Measurements from ENCODE around the gene KIAA1217. TPM values are rescaled to one million over a fixed set of nuclear protein-coding genes. Genes with fewer than 3 reads are reported as not detected.

Gene KIAA1217
- total and polyA plus RNA-seq, 3 donors from 2014 or later, result 40.0 to 197 (median 134) TPM

- TF ChIP-seq, protein P1, sequence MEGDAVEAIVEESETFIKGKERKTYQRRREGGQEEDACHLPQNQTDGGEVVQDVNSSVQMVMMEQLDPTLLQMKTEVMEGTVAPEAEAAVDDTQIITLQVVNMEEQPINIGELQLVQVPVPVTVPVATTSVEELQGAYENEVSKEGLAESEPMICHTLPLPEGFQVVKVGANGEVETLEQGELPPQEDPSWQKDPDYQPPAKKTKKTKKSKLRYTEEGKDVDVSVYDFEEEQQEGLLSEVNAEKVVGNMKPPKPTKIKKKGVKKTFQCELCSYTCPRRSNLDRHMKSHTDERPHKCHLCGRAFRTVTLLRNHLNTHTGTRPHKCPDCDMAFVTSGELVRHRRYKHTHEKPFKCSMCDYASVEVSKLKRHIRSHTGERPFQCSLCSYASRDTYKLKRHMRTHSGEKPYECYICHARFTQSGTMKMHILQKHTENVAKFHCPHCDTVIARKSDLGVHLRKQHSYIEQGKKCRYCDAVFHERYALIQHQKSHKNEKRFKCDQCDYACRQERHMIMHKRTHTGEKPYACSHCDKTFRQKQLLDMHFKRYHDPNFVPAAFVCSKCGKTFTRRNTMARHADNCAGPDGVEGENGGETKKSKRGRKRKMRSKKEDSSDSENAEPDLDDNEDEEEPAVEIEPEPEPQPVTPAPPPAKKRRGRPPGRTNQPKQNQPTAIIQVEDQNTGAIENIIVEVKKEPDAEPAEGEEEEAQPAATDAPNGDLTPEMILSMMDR (IDR thresholded peaks at IDR 0.05), result no peak
- no peak for TF ChIP-seq POLR2A (IDR thresholded peaks at IDR 0.05)
- intact Hi-C loops (cut with DNase I; ENCODE audit: low total_unique reads), result no loop called here
Observed at GRCh38 chr10:24430591-24430990, 221.7 kb downstream of the KIAA1217 start.

DNA sequence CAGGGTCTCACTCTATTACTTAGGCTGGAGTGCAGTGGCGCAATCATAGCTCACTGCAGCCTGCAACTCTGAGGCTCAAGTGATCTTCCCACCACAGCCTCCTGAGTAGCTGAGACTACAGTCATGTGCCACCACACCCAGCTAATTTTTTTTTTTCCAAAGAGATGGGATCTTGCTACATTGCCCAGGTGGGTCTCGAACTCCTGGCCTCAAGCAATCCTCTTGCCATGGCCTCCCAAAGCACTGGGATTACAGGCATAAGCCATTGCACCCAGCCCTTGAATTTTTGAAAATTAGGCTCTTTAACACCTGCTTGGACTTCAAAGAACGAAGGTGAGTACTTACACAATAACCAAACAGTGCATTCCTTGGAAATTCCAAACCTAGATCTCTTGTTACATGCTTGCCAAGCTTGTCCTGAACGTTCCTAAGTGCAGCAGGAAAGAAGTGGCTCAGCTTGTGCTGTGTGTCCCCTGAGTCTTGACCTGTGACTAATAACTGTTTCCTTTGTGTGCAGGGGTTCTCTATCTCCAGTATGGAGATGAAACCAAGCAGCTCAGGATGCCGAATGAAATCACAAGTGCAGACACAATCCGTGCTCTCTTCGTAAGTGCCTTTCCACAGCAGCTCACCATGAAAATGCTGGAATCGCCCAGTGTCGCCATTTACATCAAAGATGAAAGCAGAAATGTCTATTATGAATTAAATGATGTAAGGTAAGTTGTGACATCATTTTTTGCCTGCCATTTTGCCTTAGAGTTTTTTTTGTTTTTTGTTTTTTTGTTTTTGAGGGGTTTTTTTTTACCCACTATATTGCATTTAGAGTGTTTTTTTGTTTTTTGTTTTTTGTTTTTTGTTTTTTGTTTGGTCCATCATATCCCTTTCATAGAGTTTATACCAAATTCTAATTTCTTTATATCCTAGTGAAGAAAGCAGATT lies 223.8 kb downstream of the KIAA1217 start:
- no peak for TF ChIP-seq POLR2A (IDR thresholded peaks at IDR 0.05)
- TF ChIP-seq, protein P1 (IDR thresholded peaks at IDR 0.05), result no peak
- H3K27me3 ChIP-seq, result no peaks in the 10 kb centered on the region
- H3K36me3 ChIP-seq (ENCODE audit: low read depth, missing control alignments), result no peaks in the 10 kb centered on the region
- intact Hi-C loops (cut with DNase I; ENCODE audit: low total_unique reads), result no loop called here
- no peak for DNase-seq
- WGBS, 2 donors, result 68 to 73% methylated on average over 9 of the region's 9 CpGs
- H3K27ac ChIP-seq, result no peak overlapping the region
- H3K4me1 ChIP-seq, result no peaks in the 10 kb centered on the region
- no peaks in the 10 kb centered on the region for H3K9me3 ChIP-seq
- no peak overlapping the region for H3K4me3 ChIP-seq

More at GRCh38 chr10:24430591-24430990, 221.7 kb downstream of the KIAA1217 start:
- no peak overlapping the region for H3K4me3 ChIP-seq
- DNase-seq, result no peak
- no peaks in the 10 kb centered on the region for H3K27me3 ChIP-seq
- no peaks in the 10 kb centered on the region for H3K9me3 ChIP-seq
- 95 to 100% methylated on average over 5 of the region's 5 CpGs for WGBS, 2 donors
- no peak overlapping the region for H3K27ac ChIP-seq
- H3K4me1 ChIP-seq, result no peaks in the 10 kb centered on the region
- H3K36me3 ChIP-seq (ENCODE audit: low read depth, missing control alignments), result no peaks in the 10 kb centered on the region

DNA sequence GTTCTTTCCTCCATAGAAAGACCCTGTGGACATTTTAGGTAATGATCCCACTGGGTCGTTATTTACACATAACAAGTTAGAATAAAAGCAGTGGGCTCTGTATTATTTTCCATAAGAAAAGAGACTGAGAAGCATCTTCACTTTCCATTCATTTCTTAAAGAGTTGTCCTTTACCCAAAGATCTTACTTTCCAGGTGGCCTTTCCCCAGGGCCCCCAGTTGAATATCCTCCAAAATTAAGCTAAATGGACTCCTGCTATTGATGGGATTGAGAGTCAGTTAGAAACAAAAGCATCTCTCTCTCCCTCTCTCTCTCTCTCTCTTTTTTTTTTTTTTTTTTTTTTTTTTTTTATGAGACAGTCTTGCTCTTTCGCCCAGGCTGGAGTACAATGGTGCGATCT lies 224.8 kb downstream of the KIAA1217 start:
- TF ChIP-seq POLR2A (IDR thresholded peaks at IDR 0.05), result no peak
- TF ChIP-seq, protein P1 (IDR thresholded peaks at IDR 0.05), result no peak
- WGBS, 2 donors, result 92 to 99% methylated on average over 3 of the region's 3 CpGs
- H3K27me3 ChIP-seq, result no peaks in the 10 kb centered on the region

GRCh38 chr10:24434961-24435360 lies 226.0 kb downstream of the KIAA1217 start:
- Histone ChIP-seq H3K4me3 (no peak overlapping the region), H3K9me3 (no peaks in the 10 kb centered on the region), H3K27me3 (no peaks in the 10 kb centered on the region), H3K4me1 (peaks cover 9% of the 10 kb centered on the region), H3K36me3 (ENCODE audit: low read depth, missing control alignments) (no peaks in the 10 kb centered on the region), H3K27ac (no peak overlapping the region)
- intact Hi-C loops (cut with DNase I; ENCODE audit: low total_unique reads), result no loop called here
- TF ChIP-seq POLR2A (IDR thresholded peaks at IDR 0.05), result no peak
- TF ChIP-seq, protein P1 (IDR thresholded peaks at IDR 0.05), result no peak
- 95 to 97% methylated on average over 1 of the region's 1 CpG for WGBS, 2 donors
- DNase-seq, result no peak

More for the DNA sequence above, 224.8 kb downstream of the KIAA1217 start:
- Histone ChIP-seq H3K9me3 (no peaks in the 10 kb centered on the region), H3K4me3 (no peak overlapping the region), H3K36me3 (ENCODE audit: low read depth, missing control alignments) (no peaks in the 10 kb centered on the region), H3K4me1 (peaks cover 5% of the 10 kb centered on the region), H3K27ac (no peak overlapping the region)
- DNase-seq, result no peak
- intact Hi-C loops (cut with DNase I; ENCODE audit: low total_unique reads), result no loop called here
